Loucy (cell line): ENCODE results near the gene GSTT4.

ENCODE experiments used
- H2AFZ ChIP-seq: fragments of 200-600 bp; sonication (generic); 2 replicates; pipeline ENCODE4 v1.6.0; 2016; ENCODE audit warnings: antibody characterized with exemption, mild to moderate bottlenecking, low read length, moderate library complexity
- H3F3A ChIP-seq: fragments of 200-600 bp; 2 replicates; pipeline ENCODE4 v1.6.0; 2016; ENCODE audit warnings: antibody characterized with exemption, low read depth, mild to moderate bottlenecking
- H3K27me3 ChIP-seq: fragments of 200-600 bp; sonication (generic); 2 replicates; pipeline ENCODE4 v1.6.1; 2014; ENCODE audit warnings: low read length, mild to moderate bottlenecking; ENCODE audit not compliant: insufficient read depth, poor library complexity, severe bottlenecking
- H3K36me3 ChIP-seq: fragments of 200-600 bp; sonication (generic); 2 replicates; pipeline ENCODE4 v1.6.1; 2016; ENCODE audit warnings: low read length; ENCODE audit not compliant: insufficient read depth
- H3K4me1 ChIP-seq: fragments of 200-600 bp; sonication (generic); 2 replicates; pipeline ENCODE4 v1.5.1; 2014; ENCODE audit warnings: low read length, mild to moderate bottlenecking; ENCODE audit not compliant: insufficient read depth, poor library complexity, severe bottlenecking
- H3K4me2 ChIP-seq: fragments of 200-600 bp; sonication (generic); 2 replicates; pipeline ENCODE4 v1.6.0; 2014; ENCODE audit warnings: antibody characterized with exemption, low read length, low read depth, mild to moderate bottlenecking; ENCODE audit not compliant: poor library complexity, severe bottlenecking
- H3K4me3 ChIP-seq: fragments of 200-600 bp; sonication (generic); 2 replicates; pipeline ENCODE4 v1.5.1; 2014; ENCODE audit warnings: low read length, mild to moderate bottlenecking, mixed read lengths; ENCODE audit not compliant: poor library complexity, severe bottlenecking
- H3K79me2 ChIP-seq: fragments of 200-600 bp; sonication (generic); 2 replicates; pipeline ENCODE4 v1.6.1; 2014; ENCODE audit warnings: low read length; ENCODE audit not compliant: insufficient read depth
- H3K9ac ChIP-seq: fragments of 200-600 bp; sonication (generic); 2 replicates; pipeline ENCODE4 v1.6.0; 2014; ENCODE audit warnings: mild to moderate bottlenecking, low read depth, low read length, moderate library complexity; ENCODE audit not compliant: poor library complexity, severe bottlenecking
- H3K9me2 ChIP-seq: fragments of 200-600 bp; sonication (generic); replicated peaks from 2 replicates; pipeline ENCODE4 v1.6.1; 2016; ENCODE audit warnings: low read depth, low read length, mixed read lengths
- H3K9me3 ChIP-seq: fragments of 200-600 bp; sonication (generic); 2 replicates; pipeline ENCODE4 v1.6.1; 2014; ENCODE audit warnings: mild to moderate bottlenecking, antibody characterized with exemption, low read length, low read depth; ENCODE audit not compliant: insufficient read depth
- H4K20me1 ChIP-seq: fragments of 200-600 bp; sonication (generic); 2 replicates; pipeline ENCODE4 v1.6.0; 2014; ENCODE audit warnings: antibody characterized with exemption, low read length, mild to moderate bottlenecking; ENCODE audit not compliant: insufficient read depth, poor library complexity, severe bottlenecking
- CTCF ChIP-seq: fragments of 200-600 bp; sonication (generic); conservative IDR thresholded peaks from 2 replicates; pipeline ENCODE4 v1.5.1; 2014; ENCODE audit warnings: mild to moderate bottlenecking, antibody characterized with exemption, low read length
- EZH2phosphoT487 ChIP-seq: fragments of 200-600 bp; IDR thresholded peaks from 2 replicates; pipeline ENCODE4 v1.6.1; 2018; ENCODE audit warnings: antibody characterized with exemption, mild to moderate bottlenecking, moderate library complexity, borderline replicate concordance

The GSTT4 gene

GRCh38 chr22:24051568-24051967 lies 46.3 kb upstream of the GSTT4 start:
- no peak for TF ChIP-seq EZH2phosphoT487
- no peak for TF ChIP-seq CTCF
- Histone ChIP-seq H3K4me1 (no peaks in the 10 kb centered on the region), H2AFZ (no peak overlapping the region), H4K20me1 (no peaks in the 10 kb centered on the region), H3K4me2 (no peak overlapping the region), H3K9ac (no peak overlapping the region), H3F3A (no peaks in the 10 kb centered on the region), H3K27me3 (no peaks in the 10 kb centered on the region), H3K36me3 (peaks cover 86% of the 10 kb centered on the region; the same call in 1 of the 2 replicates), H3K79me2 (no peaks in the 10 kb centered on the region), H3K9me2 (no peaks in the 10 kb centered on the region), H3K4me3 (no peak overlapping the region), H3K9me3 (no peaks in the 10 kb centered on the region)

GRCh38 chr22:24051028-24051427 lies 45.8 kb upstream of the GSTT4 start:
- TF ChIP-seq CTCF (no peak), EZH2phosphoT487 (no peak)
- Histone ChIP-seq H3K9me2 (no peaks in the 10 kb centered on the region), H3K4me2 (no peak overlapping the region), H3K4me1 (no peaks in the 10 kb centered on the region), H3K9me3 (no peaks in the 10 kb centered on the region), H3K4me3 (no peak overlapping the region), H3K36me3 (peaks cover 86% of the 10 kb centered on the region; the same call in 1 of the 2 replicates), H3K27me3 (no peaks in the 10 kb centered on the region), H2AFZ (no peak overlapping the region), H3K9ac (no peak overlapping the region), H3F3A (no peaks in the 10 kb centered on the region), H3K79me2 (no peaks in the 10 kb centered on the region), H4K20me1 (no peaks in the 10 kb centered on the region)

GRCh38 chr22:24049978-24050377 lies 44.7 kb upstream of the GSTT4 start:
- H3K4me2 ChIP-seq = no peak overlapping the region

More at GRCh38 chr22:24049978-24050377, 44.7 kb upstream of the GSTT4 start:
- Histone ChIP-seq H3K9me3 (no peaks in the 10 kb centered on the region), H3K9ac (no peak overlapping the region), H4K20me1 (no peaks in the 10 kb centered on the region), H3K9me2 (no peaks in the 10 kb centered on the region), H3K4me3 (no peak overlapping the region), H3K27me3 (no peaks in the 10 kb centered on the region), H2AFZ (no peak overlapping the region), H3K36me3 (peaks cover 83% of the 10 kb centered on the region; the same call in 1 of the 2 replicates), H3F3A (no peaks in the 10 kb centered on the region), H3K79me2 (no peaks in the 10 kb centered on the region), H3K4me1 (no peaks in the 10 kb centered on the region)
- no peak for TF ChIP-seq EZH2phosphoT487
- no peak for TF ChIP-seq CTCF
